ENCODE measurements around the gene DDIT3. TPM values are rescaled to one million over a fixed set of nuclear protein-coding genes. Genes with fewer than 3 reads are reported as not detected.
A peak's percentile ranks its signal among the peaks of the same experiment; 100 is the strongest.

The DDIT3 gene
- total RNA-seq, 1 donor from 2014 or later: 30.5 TPM

DNA sequence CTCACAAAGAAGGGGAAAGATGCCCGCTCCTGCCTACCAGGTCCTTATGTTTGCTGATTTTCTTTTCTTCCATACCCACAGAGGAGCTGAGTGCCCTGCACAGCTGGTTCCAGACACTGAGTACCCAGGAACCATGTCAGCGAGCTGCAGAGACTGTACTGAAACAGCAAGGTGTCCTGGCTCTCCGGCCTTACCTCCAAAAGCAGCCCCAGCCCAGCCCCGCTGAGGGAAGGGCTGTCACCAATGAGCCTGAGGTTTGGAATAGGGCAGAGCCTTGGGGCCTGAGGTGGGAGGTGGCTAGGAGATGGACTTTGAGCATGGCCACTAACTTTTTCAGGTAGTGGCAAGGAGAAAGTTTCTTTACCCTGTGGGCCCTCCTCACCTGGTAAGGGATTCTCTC, 30.2 kb downstream of the DDIT3 start:
- ChIA-PET CTCF (no interaction called here), POLR2A (interaction anchor here (1.0 to 1.8 kb wide), 4 partner anchors 10 to 31 kb away, joined by 3 to 8 read pairs (median 4); partner anchors contain the start of genes ARHGAP9 and DDIT3)
- no peaks in the 10 kb centered on the region for H3K27me3 Mint-ChIP-seq
- DNase-seq: no peak
- no peaks in the 10 kb centered on the region for H3K9me3 Mint-ChIP-seq
- peaks cover 32% of the 10 kb centered on the region for H3K4me1 Mint-ChIP-seq
- TF ChIP-seq, protein P1, sequence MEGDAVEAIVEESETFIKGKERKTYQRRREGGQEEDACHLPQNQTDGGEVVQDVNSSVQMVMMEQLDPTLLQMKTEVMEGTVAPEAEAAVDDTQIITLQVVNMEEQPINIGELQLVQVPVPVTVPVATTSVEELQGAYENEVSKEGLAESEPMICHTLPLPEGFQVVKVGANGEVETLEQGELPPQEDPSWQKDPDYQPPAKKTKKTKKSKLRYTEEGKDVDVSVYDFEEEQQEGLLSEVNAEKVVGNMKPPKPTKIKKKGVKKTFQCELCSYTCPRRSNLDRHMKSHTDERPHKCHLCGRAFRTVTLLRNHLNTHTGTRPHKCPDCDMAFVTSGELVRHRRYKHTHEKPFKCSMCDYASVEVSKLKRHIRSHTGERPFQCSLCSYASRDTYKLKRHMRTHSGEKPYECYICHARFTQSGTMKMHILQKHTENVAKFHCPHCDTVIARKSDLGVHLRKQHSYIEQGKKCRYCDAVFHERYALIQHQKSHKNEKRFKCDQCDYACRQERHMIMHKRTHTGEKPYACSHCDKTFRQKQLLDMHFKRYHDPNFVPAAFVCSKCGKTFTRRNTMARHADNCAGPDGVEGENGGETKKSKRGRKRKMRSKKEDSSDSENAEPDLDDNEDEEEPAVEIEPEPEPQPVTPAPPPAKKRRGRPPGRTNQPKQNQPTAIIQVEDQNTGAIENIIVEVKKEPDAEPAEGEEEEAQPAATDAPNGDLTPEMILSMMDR (IDR thresholded peaks at IDR 0.05): no peak
- intact Hi-C loops (cut with micrococcal nuclease): no loop called here
- no peak overlapping the region for H3K27ac Mint-ChIP-seq
- H3K36me3 Mint-ChIP-seq (ENCODE audit: low read depth): peaks cover 60% of the 10 kb centered on the region
- H3K4me3 Mint-ChIP-seq: no peak overlapping the region
- no peak for ATAC-seq (ENCODE audit: low read depth)

DNA sequence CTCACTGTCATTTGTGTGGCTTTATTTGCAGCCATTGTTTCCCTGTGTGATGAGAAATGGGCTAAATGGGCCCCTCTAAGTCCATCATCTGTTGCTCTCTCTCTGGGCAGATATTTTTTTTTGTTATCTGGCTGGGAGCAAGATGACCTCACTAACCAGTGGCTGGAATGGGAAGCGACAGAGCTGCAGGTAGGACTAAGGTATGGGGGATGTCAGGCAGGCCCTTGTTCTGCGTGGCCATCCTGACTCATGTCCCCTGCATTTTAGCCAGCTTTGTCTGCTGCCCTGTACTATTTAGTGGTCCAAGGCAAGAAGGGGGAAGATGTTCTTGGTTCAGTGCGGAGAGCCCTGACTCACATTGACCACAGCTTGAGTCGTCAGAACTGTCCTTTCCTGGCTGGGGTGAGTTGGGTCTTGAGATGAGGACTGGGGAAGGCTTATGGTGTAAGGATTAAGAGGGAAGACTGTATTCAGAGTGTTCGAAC, 31.1 kb downstream of the DDIT3 start:
- ATAC-seq (ENCODE audit: low read depth) (no peak), DNase-seq (no peak)
- Mint-ChIP-seq H3K4me3 (peak overlapping the region; percentile 97), H3K4me1 (peaks cover 32% of the 10 kb centered on the region), H3K27ac (peak overlapping the region; percentile 97), H3K36me3 (ENCODE audit: low read depth) (peaks cover 55% of the 10 kb centered on the region), H3K27me3 (no peaks in the 10 kb centered on the region), H3K9me3 (no peaks in the 10 kb centered on the region)
- ChIA-PET CTCF (interaction anchor here (1.8 kb wide), 1 partner anchor 30 kb away, joined by 7 read pairs; the partner anchor contains the start of gene GLI1), POLR2A (interaction anchor here (0.6 to 3.1 kb wide), 4 partner anchors 29 to 426 kb away, joined by 3 to 19 read pairs (median 4); partner anchors contain the start of gene DDIT3)
- intact Hi-C loops (cut with micrococcal nuclease): loop anchor here (5.0 kb wide), 1 partner anchor 203 kb away; the partner anchor contains the start of gene OS9
- TF ChIP-seq, protein P1 (IDR thresholded peaks at IDR 0.05): no peak

DNA sequence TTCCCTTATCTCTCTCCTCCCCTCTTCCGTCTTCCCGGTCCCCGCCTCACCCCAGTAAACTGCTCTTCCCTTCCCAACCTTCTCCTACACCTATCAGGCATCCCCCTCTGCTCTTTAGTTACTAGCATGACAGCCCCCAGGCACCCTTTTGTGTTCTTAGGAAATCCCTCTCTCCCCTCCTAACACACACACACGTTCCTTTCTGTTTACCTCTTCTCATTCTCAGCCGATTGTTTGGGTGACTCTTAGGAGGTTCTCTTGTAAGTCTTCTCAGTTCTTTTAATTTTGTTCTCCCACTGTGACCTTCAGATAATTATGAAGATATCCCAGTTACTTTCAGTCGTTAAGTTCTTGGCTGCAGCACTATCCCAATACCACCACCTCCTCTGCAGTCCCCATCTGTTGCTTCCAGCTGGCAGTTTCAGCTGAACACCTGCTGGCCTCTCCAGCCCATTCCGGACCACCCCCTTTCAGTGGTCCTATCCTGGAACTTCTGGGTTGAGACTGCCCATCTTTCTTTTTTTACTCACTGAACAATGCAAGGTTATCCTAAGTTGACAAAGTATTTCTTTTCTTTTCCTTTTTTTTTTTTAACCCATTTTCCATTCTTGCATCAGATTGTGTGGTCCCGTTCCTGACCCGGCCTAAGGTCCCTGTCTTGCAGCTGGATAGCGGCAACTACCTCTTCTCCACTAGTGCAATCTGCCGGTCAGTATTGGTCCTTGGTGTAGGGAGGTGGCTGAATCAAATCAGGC, 31.7 kb downstream of the DDIT3 start:
- intact Hi-C loops (cut with micrococcal nuclease): loop anchor here (5.0 kb wide), 1 partner anchor 204 kb away; the partner anchor contains the start of gene OS9
- CTCF ChIA-PET: interaction anchor here (1.8 kb wide), 1 partner anchor 30 kb away, joined by 7 read pairs; the partner anchor contains the start of gene GLI1
- TF ChIP-seq, protein P1 (IDR thresholded peaks at IDR 0.05): no peak
- Mint-ChIP-seq H3K27me3 (no peaks in the 10 kb centered on the region), H3K9me3 (no peaks in the 10 kb centered on the region), H3K4me1 (peaks cover 34% of the 10 kb centered on the region), H3K4me3 (peak overlapping the region; percentile 97), H3K27ac (peak overlapping the region; percentile 97), H3K36me3 (ENCODE audit: low read depth) (peaks cover 52% of the 10 kb centered on the region)
- ATAC-seq (ENCODE audit: low read depth) (no peak), DNase-seq (no peak)
- POLR2A ChIA-PET: interaction anchor here (0.6 to 3.1 kb wide), 6 partner anchors 11 to 426 kb away, joined by 3 to 19 read pairs (median 3); partner anchors contain the start of gene DDIT3

DNA sequence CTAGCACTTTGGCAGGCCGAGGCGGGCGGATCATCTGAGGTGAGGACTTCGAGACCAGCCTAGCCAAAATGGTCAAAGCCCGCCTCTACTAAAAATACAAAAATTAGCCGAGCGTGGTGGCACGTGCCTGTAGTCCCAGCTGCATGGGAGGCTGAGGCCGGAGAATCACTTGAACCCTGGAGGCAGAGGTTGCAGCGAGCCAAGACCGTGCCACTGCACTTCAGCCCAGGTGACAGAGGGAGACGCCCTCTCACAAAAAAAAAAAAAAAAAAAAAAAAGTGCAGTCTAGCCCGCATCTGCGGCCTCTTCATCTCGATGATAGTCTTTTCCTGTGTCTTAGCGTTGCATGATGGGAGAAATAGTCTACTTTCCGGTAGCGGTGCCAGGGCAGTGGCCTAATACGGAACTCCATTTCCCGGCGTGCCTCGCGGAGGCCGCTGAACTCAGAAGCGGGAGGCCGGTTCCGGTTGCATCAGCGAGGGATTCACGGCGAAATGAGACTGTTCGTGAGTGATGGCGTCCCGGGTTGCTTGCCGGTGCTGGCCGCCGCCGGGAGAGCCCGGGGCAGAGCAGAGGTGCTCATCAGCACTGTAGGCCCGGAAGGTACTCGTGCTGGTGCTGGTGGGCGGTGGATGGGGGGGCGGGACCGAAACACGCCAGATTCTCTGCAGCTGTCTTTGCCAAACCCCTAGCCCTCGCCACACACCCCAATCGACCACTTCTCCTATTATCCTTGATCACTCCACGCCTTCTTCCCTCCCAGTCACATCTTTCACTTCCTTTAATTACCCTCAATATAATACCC, 32.5 kb downstream of the DDIT3 start, which contains the start of gene MARS1:
Gene MARS1, plus strand, starts transcription at position 472 of the 805 bp plus-strand sequence. Its CDS starts 23 bp downstream, at position 495.
- Mint-ChIP-seq H3K4me1 (peaks cover 41% of the 10 kb centered on the region), H3K27ac (peak within 1 kb of the TSS; percentile 97), H3K27me3 (no peaks in the 10 kb centered on the region), H3K36me3 (ENCODE audit: low read depth) (peaks cover 50% of the 10 kb centered on the region), H3K4me3 (peak within 1 kb of the TSS; percentile 97), H3K9me3 (no peaks in the 10 kb centered on the region)
- POLR2A ChIA-PET: interaction anchor here (0.6 to 3.1 kb wide), 11 partner anchors 10 to 380 kb away, joined by 3 to 19 read pairs (median 3); partner anchors contain the start of genes DDIT3 and GLI1
- DNase-seq (peak; percentile 83), ATAC-seq (ENCODE audit: low read depth) (peak; percentile 97)
- TF ChIP-seq, protein P1 (IDR thresholded peaks at IDR 0.05): no peak
- CTCF ChIA-PET: interaction anchor here (1.2 to 1.8 kb wide), 2 partner anchors 28 to 29 kb away, joined by 4 to 7 read pairs; partner anchors contain the start of gene GLI1
- intact Hi-C loops (cut with micrococcal nuclease): loop anchor here (1.0 to 5.0 kb wide), 6 partner anchors 8 to 257 kb away; partner anchors contain the start of genes ARHGAP9, DCTN2, DDIT3 and GLI1

All from activated B cell treated with CpG ODN at 0.5 μM for 24 hours (primary cell).